ENCODE results near the gene PLS1.

DNA sequence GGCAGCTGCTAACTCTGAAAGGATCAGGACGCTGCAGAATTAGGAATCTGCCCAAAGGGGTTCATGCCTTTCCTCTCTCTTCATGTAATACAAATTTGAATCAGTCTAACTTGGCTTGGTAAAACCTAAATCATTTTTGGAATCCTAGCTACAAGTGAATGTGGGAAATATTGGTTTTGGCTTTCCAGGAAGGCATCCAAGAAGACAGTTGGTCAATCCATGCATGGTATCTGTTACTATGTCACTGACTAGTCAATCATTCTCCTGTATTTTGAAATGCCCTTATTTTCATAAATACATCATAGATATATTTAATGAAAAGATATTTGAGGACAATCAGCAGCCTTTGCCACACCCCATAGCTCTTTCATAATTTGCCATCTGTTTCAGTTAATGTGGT, 7.5 kb upstream of the PLS1 start:
- TF ChIP-seq, protein P1, sequence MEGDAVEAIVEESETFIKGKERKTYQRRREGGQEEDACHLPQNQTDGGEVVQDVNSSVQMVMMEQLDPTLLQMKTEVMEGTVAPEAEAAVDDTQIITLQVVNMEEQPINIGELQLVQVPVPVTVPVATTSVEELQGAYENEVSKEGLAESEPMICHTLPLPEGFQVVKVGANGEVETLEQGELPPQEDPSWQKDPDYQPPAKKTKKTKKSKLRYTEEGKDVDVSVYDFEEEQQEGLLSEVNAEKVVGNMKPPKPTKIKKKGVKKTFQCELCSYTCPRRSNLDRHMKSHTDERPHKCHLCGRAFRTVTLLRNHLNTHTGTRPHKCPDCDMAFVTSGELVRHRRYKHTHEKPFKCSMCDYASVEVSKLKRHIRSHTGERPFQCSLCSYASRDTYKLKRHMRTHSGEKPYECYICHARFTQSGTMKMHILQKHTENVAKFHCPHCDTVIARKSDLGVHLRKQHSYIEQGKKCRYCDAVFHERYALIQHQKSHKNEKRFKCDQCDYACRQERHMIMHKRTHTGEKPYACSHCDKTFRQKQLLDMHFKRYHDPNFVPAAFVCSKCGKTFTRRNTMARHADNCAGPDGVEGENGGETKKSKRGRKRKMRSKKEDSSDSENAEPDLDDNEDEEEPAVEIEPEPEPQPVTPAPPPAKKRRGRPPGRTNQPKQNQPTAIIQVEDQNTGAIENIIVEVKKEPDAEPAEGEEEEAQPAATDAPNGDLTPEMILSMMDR (IDR thresholded peaks at IDR 0.05), result no peak
- no peak for TF ChIP-seq TCF7L2 (IDR thresholded peaks at IDR 0.05; ENCODE audit: low read depth, low read length)
- TF ChIP-seq, protein P2, sequence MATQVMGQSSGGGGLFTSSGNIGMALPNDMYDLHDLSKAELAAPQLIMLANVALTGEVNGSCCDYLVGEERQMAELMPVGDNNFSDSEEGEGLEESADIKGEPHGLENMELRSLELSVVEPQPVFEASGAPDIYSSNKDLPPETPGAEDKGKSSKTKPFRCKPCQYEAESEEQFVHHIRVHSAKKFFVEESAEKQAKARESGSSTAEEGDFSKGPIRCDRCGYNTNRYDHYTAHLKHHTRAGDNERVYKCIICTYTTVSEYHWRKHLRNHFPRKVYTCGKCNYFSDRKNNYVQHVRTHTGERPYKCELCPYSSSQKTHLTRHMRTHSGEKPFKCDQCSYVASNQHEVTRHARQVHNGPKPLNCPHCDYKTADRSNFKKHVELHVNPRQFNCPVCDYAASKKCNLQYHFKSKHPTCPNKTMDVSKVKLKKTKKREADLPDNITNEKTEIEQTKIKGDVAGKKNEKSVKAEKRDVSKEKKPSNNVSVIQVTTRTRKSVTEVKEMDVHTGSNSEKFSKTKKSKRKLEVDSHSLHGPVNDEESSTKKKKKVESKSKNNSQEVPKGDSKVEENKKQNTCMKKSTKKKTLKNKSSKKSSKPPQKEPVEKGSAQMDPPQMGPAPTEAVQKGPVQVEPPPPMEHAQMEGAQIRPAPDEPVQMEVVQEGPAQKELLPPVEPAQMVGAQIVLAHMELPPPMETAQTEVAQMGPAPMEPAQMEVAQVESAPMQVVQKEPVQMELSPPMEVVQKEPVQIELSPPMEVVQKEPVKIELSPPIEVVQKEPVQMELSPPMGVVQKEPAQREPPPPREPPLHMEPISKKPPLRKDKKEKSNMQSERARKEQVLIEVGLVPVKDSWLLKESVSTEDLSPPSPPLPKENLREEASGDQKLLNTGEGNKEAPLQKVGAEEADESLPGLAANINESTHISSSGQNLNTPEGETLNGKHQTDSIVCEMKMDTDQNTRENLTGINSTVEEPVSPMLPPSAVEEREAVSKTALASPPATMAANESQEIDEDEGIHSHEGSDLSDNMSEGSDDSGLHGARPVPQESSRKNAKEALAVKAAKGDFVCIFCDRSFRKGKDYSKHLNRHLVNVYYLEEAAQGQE (IDR thresholded peaks at IDR 0.05; ENCODE audit: insufficient read depth in 1 of 2, low read depth in 2 of 2, low read length in 1 of 2), result no peak
